ENCODE measurements around the gene GALNT13.

GALNT13 gene

DNA sequence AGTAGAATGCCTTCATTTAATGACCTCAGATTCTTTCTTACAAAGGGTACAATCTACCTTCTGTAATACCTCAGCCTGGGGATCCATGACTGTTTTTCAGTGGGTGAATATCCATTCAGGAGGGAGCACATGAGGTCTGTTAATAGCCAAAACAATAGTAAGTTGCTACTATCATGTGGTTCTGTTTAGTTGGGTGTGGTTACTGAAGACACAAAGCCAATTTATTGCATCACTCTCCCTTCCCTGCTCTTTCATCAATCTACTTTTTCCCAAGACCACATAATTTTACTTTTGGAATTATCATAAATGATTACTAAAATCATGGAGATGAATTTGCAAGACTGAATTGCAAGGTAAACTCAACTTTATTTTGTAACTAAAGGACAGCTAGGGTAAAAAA lies 254.2 kb downstream of the GALNT13 start:
- no peak for DNase-seq (ENCODE audit: low read depth in 2 of 2)

DNA sequence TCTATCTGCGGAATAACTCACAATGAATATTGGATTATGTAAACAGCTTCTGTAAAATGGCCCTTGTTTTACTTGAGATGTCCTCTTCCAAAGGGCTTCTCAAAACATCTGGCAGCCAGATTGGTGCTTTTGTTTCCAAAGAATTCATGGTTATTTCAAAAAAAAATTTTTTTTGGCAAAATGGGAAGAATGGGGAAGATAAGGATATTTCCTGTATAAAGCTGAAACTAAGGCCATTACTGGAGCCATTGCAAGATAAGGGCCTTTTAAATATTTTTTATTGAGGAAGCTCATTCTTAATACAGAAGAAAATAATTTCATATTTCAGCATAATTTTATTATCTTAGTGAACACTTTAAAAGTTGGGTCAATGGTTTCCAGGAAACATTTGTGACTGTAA lies 259.1 kb downstream of the GALNT13 start:
- DNase-seq (ENCODE audit: low read depth in 2 of 2), result no peak

DNA sequence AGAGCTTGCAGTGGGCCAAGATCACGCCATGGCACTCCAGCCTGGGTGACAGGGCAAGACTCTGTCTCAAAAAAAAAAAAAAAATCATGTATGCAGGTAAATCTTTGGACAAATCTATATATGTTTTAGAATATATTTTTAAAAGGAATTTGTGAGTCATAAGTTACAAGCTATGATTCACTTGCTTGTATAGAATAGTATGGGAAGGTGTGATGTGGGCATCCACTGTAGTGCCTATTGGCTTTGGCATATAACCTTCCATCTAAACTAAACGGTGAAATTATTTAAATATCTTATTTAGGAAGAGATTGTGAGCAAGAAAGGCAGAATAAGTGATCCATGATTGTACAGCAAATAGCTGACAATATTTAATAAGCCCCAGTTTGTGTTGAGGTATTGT lies 261.1 kb downstream of the GALNT13 start:
- DNase-seq (ENCODE audit: low read depth in 2 of 2), result no peak

DNA sequence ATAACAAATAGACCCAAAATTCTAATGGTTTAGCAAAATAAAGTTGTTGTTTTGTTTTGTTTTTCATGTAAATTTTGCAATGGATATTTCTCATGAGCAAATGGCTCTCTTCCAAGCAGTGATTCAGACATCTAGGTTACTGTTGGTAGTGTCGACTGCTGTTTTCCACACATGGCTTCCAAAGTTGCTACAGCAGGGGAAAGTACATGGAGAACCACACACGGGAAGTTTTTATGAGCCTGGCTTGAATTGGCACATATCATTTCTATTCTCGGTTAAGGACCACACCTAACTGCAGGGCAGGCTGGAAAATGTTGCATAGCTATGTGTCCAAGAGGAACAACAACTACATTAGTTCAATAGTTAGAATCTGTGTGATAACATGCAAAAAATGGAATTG lies 262.1 kb downstream of the GALNT13 start:
- DNase-seq (ENCODE audit: low read depth in 2 of 2), result no peak

DNA sequence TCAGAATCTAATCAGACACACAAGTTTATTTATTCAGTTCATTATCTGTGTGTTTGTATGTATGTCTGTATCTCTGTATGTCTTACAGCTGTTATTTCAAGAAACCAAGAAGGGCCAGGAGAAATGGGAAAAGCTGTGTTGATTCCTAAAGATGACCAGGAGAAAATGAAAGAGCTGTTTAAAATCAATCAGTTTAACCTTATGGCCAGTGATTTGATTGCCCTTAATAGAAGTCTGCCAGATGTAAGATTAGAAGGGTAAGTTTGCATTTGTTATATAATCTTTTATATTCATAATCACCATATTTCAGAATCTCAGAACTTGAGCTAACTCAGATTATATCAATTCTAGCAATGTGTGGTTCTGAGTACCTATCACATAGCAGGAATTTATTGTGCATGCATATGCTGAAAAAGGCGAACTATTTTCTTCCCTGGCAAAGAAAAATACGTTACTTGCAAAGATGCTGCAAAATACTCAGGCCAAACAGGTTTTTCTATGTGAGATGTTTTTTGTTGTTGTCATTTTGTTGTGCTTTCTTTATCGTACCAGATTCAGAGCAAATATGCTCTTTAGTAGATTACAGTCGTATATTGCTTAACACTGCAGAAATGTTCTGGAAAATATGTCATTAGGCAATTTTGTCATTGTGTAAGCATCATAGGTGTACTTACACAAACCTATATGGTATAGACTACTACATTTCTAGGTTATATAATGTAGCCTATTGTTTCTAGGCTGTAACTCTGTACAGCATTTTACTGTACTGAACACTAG lies 268.7 kb downstream of the GALNT13 start:
- no peak for DNase-seq (ENCODE audit: low read depth in 2 of 2)

DNA sequence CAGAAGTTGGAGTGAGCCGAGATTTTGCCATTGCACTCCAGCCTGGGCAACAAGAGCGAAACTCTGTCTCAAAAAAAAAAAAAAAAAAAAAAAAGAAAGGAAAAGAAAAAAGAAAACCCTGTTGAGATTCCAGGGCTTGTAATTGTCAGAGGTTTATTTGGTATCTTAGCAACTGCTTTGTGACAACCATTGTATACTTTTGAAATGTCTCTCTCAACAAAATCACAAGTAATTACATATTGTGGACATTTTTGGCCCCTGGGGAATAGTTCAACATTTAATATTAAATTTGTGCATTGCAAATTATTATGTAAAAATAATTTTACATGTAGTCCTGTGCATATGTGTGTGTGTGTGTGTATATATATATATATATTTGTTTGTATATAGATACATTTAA lies 270.8 kb downstream of the GALNT13 start:
- DNase-seq (ENCODE audit: low read depth in 2 of 2), result no peak

DNA sequence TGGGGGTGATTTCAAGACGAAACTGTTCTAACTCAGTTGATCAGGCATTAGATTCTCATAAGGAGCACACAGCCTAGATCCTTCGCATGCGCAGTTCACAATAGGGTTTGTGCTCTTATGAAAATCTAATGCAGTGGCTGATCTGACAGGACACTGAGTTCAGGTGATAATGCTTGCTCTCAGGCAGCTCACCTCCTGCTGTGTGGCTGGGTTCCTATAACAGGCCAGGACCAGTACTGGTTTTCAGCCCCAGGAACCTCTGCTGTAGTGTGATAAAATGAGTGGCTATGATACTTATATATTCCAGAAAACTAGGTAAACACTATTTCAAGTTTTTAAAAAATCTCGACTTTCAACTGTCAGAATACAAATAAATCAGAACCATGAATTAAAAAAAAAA lies 271.4 kb downstream of the GALNT13 start:
- DNase-seq (ENCODE audit: low read depth in 2 of 2), result no peak

DNA sequence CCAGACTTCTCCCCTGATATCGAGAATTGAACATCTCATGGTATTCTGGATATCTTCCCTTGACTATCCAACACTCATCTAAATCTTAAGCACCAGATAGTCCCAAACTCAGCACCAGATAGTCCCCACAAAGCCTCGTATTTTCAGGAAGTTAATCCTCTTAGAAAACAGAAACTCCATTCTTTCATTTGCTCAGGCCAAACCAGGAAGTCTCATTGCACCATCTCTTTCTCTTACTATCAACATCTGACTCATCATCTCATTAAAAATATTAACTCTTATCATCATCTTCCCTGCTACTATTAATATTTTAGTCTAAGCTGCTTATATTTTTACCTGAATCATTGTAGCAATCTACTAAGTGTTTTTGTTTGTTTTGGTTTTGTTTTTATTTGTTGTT lies 286.4 kb downstream of the GALNT13 start:
- DNase-seq (ENCODE audit: low read depth in 2 of 2), result no peak

DNA sequence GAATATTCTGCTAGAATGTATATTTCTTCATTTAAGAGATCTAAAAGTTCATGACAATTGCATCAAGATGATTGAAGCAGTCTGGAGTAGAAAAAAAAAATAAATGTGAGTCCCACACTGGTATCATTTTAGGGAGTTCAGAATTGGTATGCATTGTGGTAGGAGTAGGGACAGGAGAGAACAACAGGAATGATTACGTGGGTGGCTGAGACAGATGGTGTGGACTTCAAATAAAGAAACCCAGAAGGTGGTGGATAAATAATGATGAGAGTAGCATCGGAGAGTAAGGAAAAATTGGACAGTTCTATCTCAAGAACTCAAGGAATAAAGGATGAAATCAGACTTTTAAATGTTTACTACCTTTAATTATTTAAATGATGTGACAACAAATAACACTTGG lies 289.6 kb downstream of the GALNT13 start:
- DNase-seq (ENCODE audit: low read depth in 2 of 2), result no peak

DNA sequence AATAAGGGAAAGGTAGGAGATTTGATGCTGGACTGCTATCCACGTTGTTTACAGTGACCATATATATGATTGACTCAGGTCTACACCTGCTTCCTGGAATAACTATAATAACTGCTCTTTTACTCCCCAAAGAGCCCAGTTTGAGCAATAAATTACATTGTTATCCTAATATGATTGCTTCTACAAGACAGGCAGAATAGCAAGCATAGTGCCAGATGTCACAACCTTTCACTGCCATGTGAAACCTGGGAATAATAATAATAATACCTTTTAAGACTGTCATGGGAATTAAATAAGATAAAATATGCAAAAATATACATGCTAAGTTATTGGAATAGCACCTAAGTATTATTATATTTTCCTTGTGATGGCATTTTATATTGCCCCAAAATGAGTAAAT lies 298.7 kb downstream of the GALNT13 start:
- DNase-seq (ENCODE audit: low read depth in 2 of 2), result no peak

DNA sequence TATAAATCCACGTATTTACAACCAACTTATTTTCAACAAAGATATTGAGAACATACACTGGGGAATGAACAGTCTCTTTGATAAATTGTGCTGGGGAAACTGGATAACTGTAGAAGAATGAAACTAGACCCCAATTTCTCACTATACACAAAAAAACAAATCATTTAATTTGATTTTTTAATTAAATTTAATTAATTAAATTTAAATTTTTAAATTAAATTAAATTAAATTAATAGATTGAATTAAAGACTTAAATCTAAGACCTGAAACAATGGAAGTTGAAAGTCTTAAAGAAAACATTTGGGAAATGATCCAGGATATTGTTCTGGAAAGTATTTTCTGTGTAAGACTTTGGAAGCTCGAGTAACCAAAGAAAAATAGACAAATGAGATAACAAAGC lies 301.4 kb downstream of the GALNT13 start:
- DNase-seq (ENCODE audit: low read depth in 2 of 2), result no peak

DNA sequence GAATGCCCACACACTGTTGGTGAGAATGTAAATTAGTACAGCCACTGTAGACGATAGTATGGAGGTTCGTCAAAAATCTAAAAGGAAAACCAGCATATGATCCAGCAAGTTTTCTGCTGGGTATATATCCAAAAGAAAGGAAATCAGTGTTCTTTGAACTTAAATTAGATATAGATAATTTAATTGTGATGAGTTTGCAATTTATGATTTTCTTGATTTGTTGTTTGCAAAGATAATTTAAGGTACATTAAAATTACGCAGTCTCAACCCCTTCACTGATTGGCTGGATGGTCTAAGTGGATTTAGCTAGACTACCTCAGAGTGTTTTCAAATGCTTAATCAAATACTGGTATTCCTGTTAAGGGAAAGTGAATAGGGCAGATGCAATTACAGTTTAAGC lies 302.2 kb downstream of the GALNT13 start:
- DNase-seq (ENCODE audit: low read depth in 2 of 2), result no peak

DNA sequence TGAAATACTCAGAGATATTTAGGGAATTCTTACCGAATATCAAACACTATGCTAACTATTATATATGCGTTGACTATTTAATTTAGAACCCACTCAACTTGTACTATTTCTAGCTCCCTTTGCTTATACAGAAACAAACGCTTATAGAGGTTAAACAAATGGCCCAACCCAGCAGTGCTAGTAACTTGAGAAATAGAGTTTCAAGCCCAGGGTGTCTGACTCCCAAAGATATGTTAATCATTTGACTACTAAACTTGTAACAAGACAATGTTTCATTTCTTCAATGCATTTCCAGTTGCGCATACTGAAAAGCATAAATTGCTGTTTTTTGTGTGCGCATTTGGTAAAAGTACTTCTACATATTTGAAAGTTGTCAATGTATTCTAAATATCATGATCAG lies 310.3 kb downstream of the GALNT13 start:
- no peak for DNase-seq (ENCODE audit: low read depth in 2 of 2)

DNA sequence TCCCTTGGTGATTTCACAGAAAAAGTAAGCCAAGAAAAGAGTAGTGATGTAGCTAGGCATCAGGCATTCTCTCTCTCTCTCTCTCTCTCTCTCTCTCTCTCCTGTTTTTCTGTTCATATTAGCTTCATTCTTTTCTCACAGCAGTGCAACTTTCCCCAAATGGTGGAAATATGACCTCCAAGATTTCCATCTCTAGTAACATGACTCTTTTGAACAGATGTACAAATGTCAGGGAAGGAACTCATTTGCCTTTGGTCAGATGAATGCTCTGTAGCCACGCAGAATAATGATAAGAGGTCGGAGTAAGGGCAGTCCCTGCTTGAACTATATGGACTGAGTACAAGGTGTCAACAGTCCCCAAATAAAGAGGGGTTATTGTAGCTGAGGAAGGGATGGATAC lies 316.2 kb downstream of the GALNT13 start:
- no peak for DNase-seq (ENCODE audit: low read depth in 2 of 2)

DNA sequence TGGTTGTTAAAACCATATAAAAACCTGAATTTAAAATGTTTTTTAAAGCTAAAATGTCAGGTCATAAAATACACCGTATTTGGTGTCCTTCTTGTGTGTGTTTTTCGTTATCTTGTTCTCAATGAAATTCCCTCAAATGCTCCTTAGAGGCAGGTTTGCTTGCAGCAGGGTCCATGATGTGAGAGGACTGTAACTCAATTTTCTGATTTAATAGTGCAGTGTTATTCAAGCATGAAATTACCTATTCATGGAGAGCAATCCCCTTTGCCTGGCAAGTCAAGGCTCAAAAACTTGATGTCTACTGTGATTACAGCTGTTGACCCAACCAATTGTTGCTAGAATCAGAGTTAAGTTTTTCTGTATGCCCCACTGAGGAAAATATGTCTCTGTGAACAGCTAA lies 318.2 kb downstream of the GALNT13 start:
- DNase-seq (ENCODE audit: low read depth in 2 of 2), result no peak

DNA sequence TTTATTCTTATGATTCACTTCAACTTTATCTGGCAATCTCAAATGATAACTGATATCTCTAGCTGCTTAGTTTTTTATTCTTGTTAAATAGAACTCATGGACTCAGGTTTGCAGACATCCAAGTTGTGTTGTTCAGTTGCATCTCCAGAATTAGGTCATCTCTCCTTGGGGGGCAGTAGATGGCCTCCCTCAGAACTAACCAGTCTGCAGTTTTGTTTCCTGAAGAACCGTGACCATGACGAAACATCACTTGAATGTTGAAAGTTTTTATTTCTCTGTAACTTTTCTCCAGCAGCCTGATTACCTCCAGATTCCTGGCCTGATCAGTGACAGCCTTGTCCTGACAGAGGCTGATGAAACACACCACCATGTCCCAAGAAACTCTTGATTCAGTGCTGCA lies 321.5 kb downstream of the GALNT13 start:
- DNase-seq (ENCODE audit: low read depth in 2 of 2), result no peak

DNA sequence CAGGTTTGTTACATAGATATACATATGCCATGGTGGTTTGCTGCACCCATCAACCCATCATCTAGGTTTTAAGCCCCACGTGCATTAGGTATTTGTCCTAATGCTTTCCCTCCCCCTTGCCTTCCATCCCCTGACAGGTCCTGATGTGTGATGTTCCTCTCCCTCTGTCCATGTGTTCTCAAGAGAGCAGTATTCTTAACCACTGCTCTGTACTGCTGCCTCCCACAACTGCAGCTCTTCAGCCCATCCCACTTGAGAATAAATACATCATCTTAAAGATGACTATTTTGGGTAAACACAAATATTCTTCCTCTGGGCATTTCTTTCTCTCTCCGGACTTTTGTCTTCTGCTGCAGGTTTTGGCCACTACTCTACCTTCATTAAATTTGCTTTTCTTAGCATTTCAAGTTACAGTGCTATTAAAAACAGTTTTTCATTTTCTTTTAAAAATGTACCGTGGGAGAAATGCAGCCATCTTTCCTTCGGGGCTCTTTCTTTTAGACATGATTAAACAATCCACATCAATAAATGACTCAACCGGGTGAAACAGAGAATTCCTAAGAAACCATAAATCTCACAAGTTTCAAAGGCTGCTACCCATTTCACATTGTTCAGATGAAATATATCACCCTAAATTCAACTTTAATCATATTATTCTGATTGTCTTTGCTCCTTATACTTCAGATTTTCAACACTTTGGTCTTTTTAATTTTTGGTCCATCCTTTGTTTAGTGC lies 323.4 kb downstream of the GALNT13 start:
- no peak for DNase-seq (ENCODE audit: low read depth in 2 of 2)

DNA sequence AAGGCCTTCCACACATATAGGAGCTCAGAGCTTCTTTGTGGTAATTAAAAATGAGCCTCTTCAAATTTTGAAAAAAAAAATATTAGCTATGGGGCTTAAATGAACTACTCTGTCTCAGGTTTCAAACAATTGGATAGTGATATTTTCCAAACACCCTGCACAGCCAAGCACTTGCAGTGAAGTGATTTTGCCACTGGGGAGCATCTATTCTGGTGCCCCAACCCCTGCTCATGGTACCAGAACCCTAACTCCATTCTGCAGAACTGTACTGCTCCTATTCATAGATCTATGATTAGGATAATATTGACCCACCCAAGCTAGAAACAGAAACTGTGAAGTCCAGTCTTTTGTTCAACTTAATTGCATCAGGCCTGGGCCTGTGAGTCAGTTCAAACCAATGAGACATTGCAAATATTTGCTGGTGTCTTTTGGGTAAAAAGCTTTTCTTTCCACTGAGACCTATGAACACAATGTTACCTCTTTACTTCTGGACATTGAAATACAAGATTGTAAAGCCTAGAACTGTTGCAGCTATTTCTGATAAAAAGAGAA lies 324.0 kb downstream of the GALNT13 start:
- DNase-seq (ENCODE audit: low read depth in 2 of 2), result no peak

DNA sequence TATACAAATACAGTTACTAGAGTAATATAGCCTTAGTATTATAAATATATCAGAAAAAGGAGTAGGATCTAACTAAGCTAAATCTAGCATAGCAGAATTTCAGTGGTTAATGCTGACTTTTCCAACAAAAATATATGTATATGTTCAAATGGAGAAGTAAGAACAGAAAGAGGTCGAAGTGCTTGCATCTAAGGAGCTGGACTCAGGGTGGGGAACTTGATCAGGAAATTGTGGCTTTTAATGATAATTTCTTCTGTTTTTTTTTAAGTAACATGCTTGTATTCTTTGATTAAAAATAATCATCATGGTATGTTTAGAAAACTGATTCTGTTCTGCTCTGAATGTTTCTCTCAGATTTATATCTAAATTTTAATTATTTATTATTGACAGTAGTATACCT lies 327.1 kb downstream of the GALNT13 start:
- no peak for DNase-seq (ENCODE audit: low read depth in 2 of 2)

DNA sequence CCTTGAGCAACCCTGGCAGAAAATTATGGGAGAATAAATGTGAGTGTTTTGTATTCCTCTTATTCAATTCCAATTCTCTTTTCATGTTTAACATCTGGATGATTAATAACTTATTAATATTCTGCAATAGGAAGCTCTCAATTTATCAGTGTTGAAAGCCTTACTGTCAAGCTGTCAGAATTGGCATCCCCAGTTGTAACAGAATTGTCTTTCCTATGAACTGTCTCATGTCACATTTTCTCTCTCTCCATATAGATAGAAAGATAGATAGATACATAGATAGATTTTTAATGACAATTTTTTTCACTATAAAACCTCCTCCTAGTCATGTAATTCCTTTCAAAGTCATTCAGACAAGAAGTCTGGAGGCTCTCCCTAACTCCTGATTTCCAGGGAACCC lies 331.5 kb downstream of the GALNT13 start:
- DNase-seq (ENCODE audit: low read depth in 2 of 2), result no peak

DNA sequence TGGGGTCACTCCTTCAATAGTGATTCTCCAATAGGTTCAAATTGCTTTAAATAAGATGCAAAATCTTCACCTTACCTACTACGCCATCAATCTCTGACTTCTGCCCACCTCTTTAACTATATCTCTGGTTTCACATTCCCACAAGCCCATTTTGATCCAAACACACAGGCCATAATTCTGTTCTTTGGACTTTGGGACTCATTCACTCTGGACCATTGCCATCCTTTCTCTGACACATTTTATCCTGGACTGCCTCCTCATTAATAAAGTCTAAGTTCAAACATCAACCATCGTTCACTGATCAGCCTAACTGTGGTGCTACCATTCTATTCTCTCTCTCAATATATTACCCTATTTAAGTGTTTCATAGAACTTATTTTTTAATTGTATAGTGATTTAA lies 332.2 kb downstream of the GALNT13 start:
- DNase-seq (ENCODE audit: low read depth in 2 of 2), result no peak

DNA sequence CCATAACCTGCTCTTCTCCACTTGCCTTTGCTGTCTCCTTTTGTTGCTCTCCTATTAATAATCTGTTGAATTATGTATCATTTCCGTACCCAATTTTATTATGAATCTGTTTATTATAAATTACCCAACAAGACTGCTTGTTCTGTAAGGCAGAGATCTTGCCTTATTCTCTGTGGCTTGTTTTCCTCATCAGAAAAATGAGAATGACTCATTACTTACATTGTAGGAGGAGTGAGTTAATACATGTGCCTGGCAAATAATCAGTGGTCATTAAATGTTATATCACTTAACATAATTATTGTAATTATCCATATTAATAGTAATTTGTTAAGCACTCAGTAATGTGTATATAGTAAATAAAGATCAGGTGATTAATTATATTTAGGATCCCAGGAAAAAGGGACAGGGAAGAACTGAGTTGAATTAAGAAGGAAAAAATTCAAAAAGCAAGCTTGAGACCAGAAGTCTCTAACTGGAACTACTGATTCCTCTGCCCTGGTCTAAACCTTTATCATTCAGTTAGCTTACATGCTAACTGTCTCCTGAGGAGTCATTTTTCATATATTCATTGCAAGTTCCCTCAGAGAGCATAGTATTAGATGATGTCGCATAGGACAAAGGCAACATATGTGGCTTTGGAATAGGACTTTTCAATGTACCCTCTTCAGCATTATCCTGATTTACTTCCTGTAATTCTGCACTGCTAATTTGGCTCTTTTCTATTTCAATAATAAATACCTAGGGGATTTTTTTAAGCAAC lies 335.7 kb downstream of the GALNT13 start:
- DNase-seq (ENCODE audit: low read depth in 2 of 2), result no peak

DNA sequence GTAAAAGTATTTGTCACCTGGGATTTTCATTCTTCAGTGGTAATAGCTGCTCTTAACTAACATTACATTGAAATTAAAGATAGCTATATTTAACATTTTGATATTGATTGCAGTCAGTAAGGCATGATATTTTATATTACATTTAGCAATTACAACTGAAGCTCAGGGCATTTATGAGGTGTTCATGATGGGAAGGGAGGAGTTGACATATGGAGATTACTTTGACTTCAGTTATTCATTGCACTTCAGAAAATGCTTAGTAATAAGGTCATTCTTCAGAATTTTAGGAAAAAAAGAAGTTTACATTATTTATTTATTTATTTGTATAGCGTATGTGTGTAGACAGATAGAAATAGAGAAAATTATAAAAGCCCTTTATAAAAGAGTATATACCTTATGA lies 352.0 kb downstream of the GALNT13 start:
- no peak for DNase-seq (ENCODE audit: low read depth in 2 of 2)

All from stimulated activated CD4-positive, alpha-beta T cell treated with anti-CD3 and anti-CD28 coated beads, Interleukin-4, amount 100 ng/mL, for 48 hours (primary cell).